H9 (cell line): ENCODE data around the gene ANGEL1. TPM values are rescaled to one million over a fixed set of nuclear protein-coding genes. Genes with fewer than 3 reads are reported as not detected.
A peak's percentile ranks its signal among the peaks of the same experiment; 100 is the strongest.

ENCODE experiments used
- DNase-seq: peaks from one replicate; pipeline ENCODE4 v3.0.0-alpha.2; 2017
- H2AFZ ChIP-seq: one replicate; pipeline ENCODE4 v1.6.1; 2013; ENCODE audit warnings: mild to moderate bottlenecking, low read length, control low read depth, moderate library complexity
- H2AK5ac ChIP-seq: 2 replicates; pipeline ENCODE4 v1.6.1; 2013; ENCODE audit warnings: low read length, control low read depth, mixed read lengths; ENCODE audit not compliant: insufficient read length
- H2BK120ac ChIP-seq: one replicate; pipeline ENCODE4 v1.6.1; 2013; ENCODE audit warnings: low read depth, mild to moderate bottlenecking, low read length, control low read depth, inconsistent platforms; ENCODE audit not compliant: poor library complexity, severe bottlenecking
- H2BK12ac ChIP-seq: 2 replicates; pipeline ENCODE4 v1.6.1; 2013; ENCODE audit warnings: low read length, control low read depth, mixed read lengths, low read depth; ENCODE audit not compliant: insufficient read length
- H2BK15ac ChIP-seq: 2 replicates; pipeline ENCODE4 v1.6.1; 2013; ENCODE audit warnings: low read depth, low read length, control low read depth
- H2BK20ac ChIP-seq: one replicate; pipeline ENCODE4 v1.6.1; 2013; ENCODE audit warnings: low read depth, mild to moderate bottlenecking, low read length, control low read depth, inconsistent platforms; ENCODE audit not compliant: poor library complexity, severe bottlenecking
- H2BK5ac ChIP-seq: 2 replicates; pipeline ENCODE4 v1.6.1; 2013; ENCODE audit warnings: low read length, control low read depth, mixed read lengths; ENCODE audit not compliant: insufficient read length
- H3K14ac ChIP-seq: 2 replicates; pipeline ENCODE4 v1.6.1; 2013; ENCODE audit warnings: low read length, control low read depth; ENCODE audit not compliant: insufficient read depth
- H3K18ac ChIP-seq: 2 replicates; pipeline ENCODE4 v1.6.1; 2013; ENCODE audit warnings: low read depth, mild to moderate bottlenecking, mixed read lengths, low read length, control low read depth; ENCODE audit not compliant: insufficient read length
- H3K23ac ChIP-seq: 2 replicates; pipeline ENCODE4 v1.6.1; 2013; ENCODE audit warnings: low read length, control low read depth, mixed read lengths, low read depth; ENCODE audit not compliant: insufficient read length
- H3K23me2 ChIP-seq: 2 replicates; pipeline ENCODE4 v1.6.1; 2013; ENCODE audit warnings: low read depth, mild to moderate bottlenecking, mixed read lengths, low read length, control low read depth; ENCODE audit not compliant: insufficient read length, poor library complexity, severe bottlenecking
- H3K27ac ChIP-seq: 2 replicates; pipeline ENCODE4 v1.5.1; 2013; ENCODE audit warnings: low read length, control low read depth, mixed read lengths, low read depth; ENCODE audit not compliant: insufficient read length
- H3K27me3 ChIP-seq: 2 replicates; pipeline ENCODE4 v1.6.1; 2013; ENCODE audit warnings: low read length, control low read depth, inconsistent platforms; ENCODE audit not compliant: insufficient read depth
- H3K4ac ChIP-seq: 2 replicates; pipeline ENCODE4 v1.6.1; 2013; ENCODE audit warnings: low read depth, mild to moderate bottlenecking, control low read depth, inconsistent platforms, low read length, moderate library complexity
- H3K4me1 ChIP-seq: 2 replicates; pipeline ENCODE4 v1.6.1; 2013; ENCODE audit warnings: low read length, control low read depth, inconsistent platforms; ENCODE audit not compliant: insufficient read depth
- H3K4me2 ChIP-seq: 2 replicates; pipeline ENCODE4 v1.6.1; 2013; ENCODE audit warnings: low read length, control low read depth, mixed read lengths; ENCODE audit not compliant: insufficient read length, insufficient read depth
- H3K56ac ChIP-seq: 2 replicates; pipeline ENCODE4 v1.6.1; 2013; ENCODE audit warnings: low read depth, mild to moderate bottlenecking, mixed read lengths, low read length, control low read depth; ENCODE audit not compliant: insufficient read length
- H3K79me1 ChIP-seq: 2 replicates; pipeline ENCODE4 v1.6.1; 2013; ENCODE audit warnings: low read depth, mild to moderate bottlenecking, moderate library complexity, low read length, control low read depth, inconsistent platforms; ENCODE audit not compliant: insufficient read depth, poor library complexity, severe bottlenecking
- H3K79me2 ChIP-seq: 2 replicates; pipeline ENCODE4 v1.6.1; 2013; ENCODE audit warnings: low read length, control low read depth, inconsistent platforms; ENCODE audit not compliant: insufficient read depth
- H3K9ac ChIP-seq: 2 replicates; pipeline ENCODE4 v1.6.1; 2013; ENCODE audit warnings: low read length, control low read depth, mixed read lengths; ENCODE audit not compliant: insufficient read length; ENCODE audit errors: extremely low read depth
- H3K9me3 ChIP-seq: one replicate; pipeline ENCODE4 v1.6.1; 2013; ENCODE audit warnings: low read depth, low read length, inconsistent platforms; ENCODE audit not compliant: control insufficient read depth
- H3T11ph ChIP-seq: one replicate; pipeline ENCODE4 v1.6.1; 2013; ENCODE audit warnings: mild to moderate bottlenecking, low read length, control low read depth, inconsistent platforms
- H4K20me1 ChIP-seq: one replicate; pipeline ENCODE4 v1.6.1; 2013; ENCODE audit not compliant: control insufficient read depth, insufficient read length, insufficient read depth
- H4K5ac ChIP-seq: 2 replicates; pipeline ENCODE4 v1.6.1; 2013; ENCODE audit warnings: low read depth, mild to moderate bottlenecking, mixed read lengths, low read length, control low read depth; ENCODE audit not compliant: insufficient read length
- H4K8ac ChIP-seq: replicated peaks from 2 replicates; pipeline ENCODE4 v1.6.1; 2013; ENCODE audit warnings: low read length, control low read depth, mixed read lengths, low read depth; ENCODE audit not compliant: insufficient read length
- H4K91ac ChIP-seq: 2 replicates; pipeline ENCODE4 v1.6.1; 2013; ENCODE audit warnings: low read depth, mild to moderate bottlenecking, moderate library complexity, mixed read lengths, low read length, control low read depth; ENCODE audit not compliant: insufficient read length
- H3K27ac Mint-ChIP-seq, 3 experiments: 2 replicates in 2 of 3; 3 replicates in 1 of 3; pipeline ENCODE4 v1.8.0; 2020 to 2021; ENCODE audit warnings: mixed read lengths in 3 of 3, mild to moderate bottlenecking in 1 of 3, moderate library complexity in 1 of 3
- H3K27me3 Mint-ChIP-seq: 2 replicates; pipeline ENCODE4 v1.8.0; 2021; ENCODE audit warnings: low read depth, mild to moderate bottlenecking, moderate library complexity, mixed read lengths
- H3K36me3 Mint-ChIP-seq, 3 experiments: 2 replicates in 2 of 3; 3 replicates in 1 of 3; pipeline ENCODE4 v1.8.0; 2020 to 2021; ENCODE audit warnings: low read depth in 3 of 3, mixed read lengths in 3 of 3; ENCODE audit not compliant: insufficient read depth in 1 of 3
- H3K4me1 Mint-ChIP-seq, 2 experiments: 2 replicates each; pipeline ENCODE4 v1.8.0; 2020; ENCODE audit warnings: mixed read lengths in 2 of 2
- H3K4me3 Mint-ChIP-seq, 2 experiments: 2 replicates in 1 of 2; 3 replicates in 1 of 2; pipeline ENCODE4 v1.8.0; 2020 to 2021; ENCODE audit warnings: mild to moderate bottlenecking in 2 of 2, mixed read lengths in 2 of 2, moderate library complexity in 1 of 2
- H3K9me3 Mint-ChIP-seq, 2 experiments: 2 replicates in 1 of 2; 3 replicates in 1 of 2; pipeline ENCODE4 v1.8.0; 2020; ENCODE audit warnings: mild to moderate bottlenecking in 2 of 2, mixed read lengths in 2 of 2, moderate library complexity in 1 of 2
- CTCF ChIP-seq: fragments of 200-600 bp; sonication (generic); conservative IDR thresholded peaks from 3 replicates; pipeline ENCODE4 v1.8.0; 2021; ENCODE audit warnings: antibody characterized with exemption, mild to moderate bottlenecking
- WGBS: extraction: QIAGEN DNeasy Blood & Tissue Kit; methylation state at CpG from one replicate; pipeline ENCODE4 v1.1.7; 2013; ENCODE audit warnings: missing lambda C conversion rate, low lambda C conversion rate, mixed read lengths; ENCODE audit not compliant: insufficient read length; ENCODE audit errors: extremely low coverage; 5-methylcytosine and 5-hydroxymethylcytosine counted together
- total RNA-seq: library from RNA; stranded (reverse); gene quantifications from 2 replicates; pipeline ENCODE4 v1.2.1, GENCODE V29; 2021

Gene ANGEL1
- total RNA-seq, 1 experiment from 2014 or later = 21.5 TPM

GRCh38 chr14:76780875-76781647 is 31.6 kb downstream of the ANGEL1 start:
- H3K23ac ChIP-seq = no peak overlapping the region
- no peak for TF ChIP-seq CTCF
- no peak overlapping the region for H3K56ac ChIP-seq
- H4K5ac ChIP-seq = no peak overlapping the region
- peaks cover 13 to 17% of the 10 kb centered on the region in 2 experiments for H3K4me1 Mint-ChIP-seq
- H2AFZ ChIP-seq = no peak overlapping the region
- no peaks in the 10 kb centered on the region for H3K9me3 Mint-ChIP-seq
- H2BK120ac ChIP-seq = no peak overlapping the region
- no peak overlapping the region for H4K91ac ChIP-seq
- no peak overlapping the region for H3T11ph ChIP-seq
- no peaks in the 10 kb centered on the region for H3K4me1 ChIP-seq
- no peak overlapping the region for H2BK20ac ChIP-seq
- no peak overlapping the region for H2BK12ac ChIP-seq
- H3K27me3 Mint-ChIP-seq = no peaks in the 10 kb centered on the region; the same call in none of the 2 replicates
- WGBS = no CpG with 5 or more reads among the region's 11 CpGs
- H3K4me3 Mint-ChIP-seq = no peak overlapping the region
- H3K23me2 ChIP-seq = no peaks in the 10 kb centered on the region
- peaks cover 10 to 32% (median 15%) of the 10 kb centered on the region in 3 experiments; a peak in 6 of 7 replicates for H3K36me3 Mint-ChIP-seq
- no peaks in the 10 kb centered on the region for H3K27me3 ChIP-seq
- H2AK5ac ChIP-seq = no peak overlapping the region
- 0 out of 7 replicates have a peak overlapping the region, but pooled peaks of 1 of the 3 experiments have one; percentile 54 for H3K27ac Mint-ChIP-seq
- no peaks in the 10 kb centered on the region for H3K79me1 ChIP-seq
- peak; percentile 15 for DNase-seq
- no peak overlapping the region for H3K9ac ChIP-seq
- H3K4ac ChIP-seq = no peak overlapping the region
- no peaks in the 10 kb centered on the region for H3K79me2 ChIP-seq
- H3K4me2 ChIP-seq = no peak overlapping the region
- H3K27ac ChIP-seq = no peak overlapping the region
- H3K9me3 ChIP-seq = no peaks in the 10 kb centered on the region
- no peak overlapping the region; the same call in 1 of the 2 replicates for H3K14ac ChIP-seq
- H4K20me1 ChIP-seq = no peaks in the 10 kb centered on the region
- H3K18ac ChIP-seq = no peak overlapping the region
- no peak overlapping the region for H2BK5ac ChIP-seq
- no peak overlapping the region for H2BK15ac ChIP-seq
- no peak overlapping the region for H4K8ac ChIP-seq
